ENCODE data around the gene AFAP1. TPM values are rescaled to one million over a fixed set of nuclear protein-coding genes. Genes with fewer than 3 reads are reported as not detected.

Gene AFAP1
- total RNA-seq, 1 donor from 2014 or later = 6.7 TPM

DNA sequence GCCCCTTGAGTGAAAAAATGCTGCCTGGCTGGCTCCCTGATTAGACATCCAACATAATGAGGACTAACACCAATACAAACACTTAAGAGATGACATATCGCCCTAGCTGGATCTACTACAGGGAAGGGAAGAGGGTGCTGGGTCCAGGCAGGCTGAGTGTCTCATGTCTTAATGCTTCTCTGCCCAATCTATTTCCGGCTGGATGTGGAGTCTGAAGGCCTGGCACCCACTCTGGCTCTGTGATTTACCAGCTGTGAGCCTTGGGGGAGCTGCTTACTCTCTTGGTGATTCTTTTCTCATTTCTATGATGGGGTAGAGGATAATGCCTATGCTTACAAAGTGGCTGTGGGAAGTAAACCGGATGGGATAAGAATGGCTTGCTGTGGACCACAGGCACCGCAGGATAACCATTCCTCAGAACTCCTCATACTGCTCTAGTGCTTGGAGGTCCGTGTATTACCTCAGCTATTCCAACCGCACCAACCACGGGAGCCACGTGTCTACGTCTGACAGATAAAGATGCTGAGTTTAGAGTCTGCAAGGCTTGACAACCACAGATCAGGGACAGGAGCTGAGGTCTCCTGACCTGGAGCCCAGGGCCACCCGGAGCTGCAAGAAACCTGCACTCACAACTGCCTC lies 161.7 kb downstream of the AFAP1 start:
- Histone ChIP-seq H3K4me3 (no peak overlapping the region), H3K36me3 (no peaks in the 10 kb centered on the region), H4K20me1 (ENCODE audit: low read depth) (no peaks in the 10 kb centered on the region), H3K4me2 (no peak overlapping the region), H3F3A (ENCODE audit: low read depth) (peaks cover 8% of the 10 kb centered on the region), H2AFZ (replicated peaks) (no peak overlapping the region), H3K4me1 (peaks cover 23% of the 10 kb centered on the region), H3K9ac (no peak overlapping the region), H3K27ac (no peak overlapping the region), H3K9me3 (ENCODE audit: low read depth) (no peaks in the 10 kb centered on the region), H3K27me3 (no peaks in the 10 kb centered on the region), H3K79me2 (ENCODE audit: low read depth) (no peaks in the 10 kb centered on the region)
- no peak overlapping the region for H3K4me3 Mint-ChIP-seq
- DNase-seq (ENCODE audit: low spot score) = no peak
- TF ChIP-seq EZH2phosphoT487 (IDR thresholded peaks at IDR 0.05) (no peak), EZH2 (IDR thresholded peaks at IDR 0.05) (no peak)
- TF ChIP-seq, protein P1, sequence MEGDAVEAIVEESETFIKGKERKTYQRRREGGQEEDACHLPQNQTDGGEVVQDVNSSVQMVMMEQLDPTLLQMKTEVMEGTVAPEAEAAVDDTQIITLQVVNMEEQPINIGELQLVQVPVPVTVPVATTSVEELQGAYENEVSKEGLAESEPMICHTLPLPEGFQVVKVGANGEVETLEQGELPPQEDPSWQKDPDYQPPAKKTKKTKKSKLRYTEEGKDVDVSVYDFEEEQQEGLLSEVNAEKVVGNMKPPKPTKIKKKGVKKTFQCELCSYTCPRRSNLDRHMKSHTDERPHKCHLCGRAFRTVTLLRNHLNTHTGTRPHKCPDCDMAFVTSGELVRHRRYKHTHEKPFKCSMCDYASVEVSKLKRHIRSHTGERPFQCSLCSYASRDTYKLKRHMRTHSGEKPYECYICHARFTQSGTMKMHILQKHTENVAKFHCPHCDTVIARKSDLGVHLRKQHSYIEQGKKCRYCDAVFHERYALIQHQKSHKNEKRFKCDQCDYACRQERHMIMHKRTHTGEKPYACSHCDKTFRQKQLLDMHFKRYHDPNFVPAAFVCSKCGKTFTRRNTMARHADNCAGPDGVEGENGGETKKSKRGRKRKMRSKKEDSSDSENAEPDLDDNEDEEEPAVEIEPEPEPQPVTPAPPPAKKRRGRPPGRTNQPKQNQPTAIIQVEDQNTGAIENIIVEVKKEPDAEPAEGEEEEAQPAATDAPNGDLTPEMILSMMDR (IDR thresholded peaks at IDR 0.05) = no peak
- no peaks in the 10 kb centered on the region for H3K9me3 Mint-ChIP-seq
- H3K4me1 Mint-ChIP-seq = peaks cover 70% of the 10 kb centered on the region
- H3K27ac Mint-ChIP-seq = no peak overlapping the region
- H3K27me3 Mint-ChIP-seq (ENCODE audit: insufficient read depth, low read depth) = peaks cover 6% of the 10 kb centered on the region
- H3K36me3 Mint-ChIP-seq = peaks cover 17% of the 10 kb centered on the region

DNA sequence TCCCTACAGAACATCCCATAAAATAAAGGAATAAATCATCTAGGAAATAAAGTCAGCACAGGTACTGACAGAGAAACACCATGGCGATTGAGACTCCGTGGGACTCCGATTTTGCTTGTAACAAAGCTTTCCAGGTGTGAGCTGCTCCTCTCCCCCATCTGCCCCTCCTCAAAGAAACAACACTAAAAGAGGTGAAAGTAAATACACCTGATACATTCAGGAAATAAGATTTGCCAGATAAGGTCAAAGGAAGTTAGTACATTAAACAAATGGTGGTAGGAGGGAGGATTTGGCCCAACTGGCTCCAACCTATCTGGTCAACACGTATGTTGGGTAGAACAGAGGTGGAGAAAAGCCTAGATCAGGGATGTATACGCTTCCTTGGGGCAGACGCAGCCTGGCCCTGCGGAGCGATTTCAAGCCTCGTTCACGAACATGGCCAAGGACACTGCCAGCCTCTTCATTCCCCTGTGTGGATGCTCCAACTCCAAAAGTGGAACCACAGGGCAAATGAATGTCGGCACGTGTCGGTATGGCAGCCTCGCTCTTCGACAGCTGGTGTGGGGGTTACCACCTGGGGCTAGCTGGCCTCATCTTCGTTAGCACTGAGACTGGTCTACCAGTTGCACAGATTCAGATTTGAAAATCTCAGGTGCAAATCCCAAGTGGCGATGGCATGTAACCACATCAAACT lies 162.5 kb downstream of the AFAP1 start:
- Histone ChIP-seq H4K20me1 (ENCODE audit: low read depth) (no peaks in the 10 kb centered on the region), H3K79me2 (ENCODE audit: low read depth) (no peaks in the 10 kb centered on the region), H3K27ac (no peak overlapping the region), H3K27me3 (no peaks in the 10 kb centered on the region), H2AFZ (replicated peaks) (no peak overlapping the region), H3K4me3 (no peak overlapping the region), H3K36me3 (no peaks in the 10 kb centered on the region), H3K9ac (no peak overlapping the region), H3K4me1 (peaks cover 23% of the 10 kb centered on the region), H3K9me3 (ENCODE audit: low read depth) (no peaks in the 10 kb centered on the region), H3K4me2 (no peak overlapping the region), H3F3A (ENCODE audit: low read depth) (peaks cover 8% of the 10 kb centered on the region)
- H3K27ac Mint-ChIP-seq = no peak overlapping the region
- DNase-seq (ENCODE audit: low spot score) = no peak
- no peaks in the 10 kb centered on the region for H3K9me3 Mint-ChIP-seq
- H3K36me3 Mint-ChIP-seq = peaks cover 16% of the 10 kb centered on the region
- TF ChIP-seq EZH2 (IDR thresholded peaks at IDR 0.05) (no peak), EZH2phosphoT487 (IDR thresholded peaks at IDR 0.05) (no peak)
- TF ChIP-seq, protein P1 (IDR thresholded peaks at IDR 0.05) = no peak
- H3K27me3 Mint-ChIP-seq (ENCODE audit: insufficient read depth, low read depth) = peaks cover 2% of the 10 kb centered on the region
- H3K4me1 Mint-ChIP-seq = peaks cover 66% of the 10 kb centered on the region
- H3K4me3 Mint-ChIP-seq = no peak overlapping the region

DNA sequence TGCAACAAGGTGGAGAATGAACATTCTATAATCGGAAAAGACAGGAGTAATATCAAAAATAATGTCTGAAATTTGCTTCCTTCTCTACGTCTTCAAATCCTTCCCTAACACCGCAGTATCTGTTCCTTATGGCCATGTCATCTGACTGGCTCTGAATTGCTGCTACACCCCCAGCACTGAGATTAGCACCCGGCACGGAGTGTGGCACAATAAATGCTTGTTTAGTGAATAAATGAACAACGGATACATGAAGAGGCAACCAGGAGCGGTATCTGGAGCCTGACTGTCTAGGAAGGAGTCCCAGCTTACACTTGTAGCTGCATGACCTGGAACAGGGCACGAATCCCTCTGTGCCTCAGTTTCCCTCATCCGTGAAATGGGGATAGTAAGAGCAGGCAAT lies 164.3 kb downstream of the AFAP1 start:
- Mint-ChIP-seq H3K27me3 (ENCODE audit: insufficient read depth, low read depth) (peaks cover 2% of the 10 kb centered on the region), H3K4me3 (no peak overlapping the region), H3K9me3 (no peaks in the 10 kb centered on the region), H3K4me1 (peaks cover 58% of the 10 kb centered on the region), H3K27ac (no peak overlapping the region), H3K36me3 (peaks cover 22% of the 10 kb centered on the region)
- no peaks in the 10 kb centered on the region for H3K79me2 ChIP-seq (ENCODE audit: low read depth)
- no peak overlapping the region for H2AFZ ChIP-seq (replicated peaks)
- H3K4me2 ChIP-seq = no peak overlapping the region
- H3K4me3 ChIP-seq = no peak overlapping the region
- H4K20me1 ChIP-seq (ENCODE audit: low read depth) = no peaks in the 10 kb centered on the region
- H3K36me3 ChIP-seq = no peaks in the 10 kb centered on the region
- no peak for DNase-seq (ENCODE audit: low spot score)
- H3K9ac ChIP-seq = no peak overlapping the region
- H3F3A ChIP-seq (ENCODE audit: low read depth) = peaks cover 8% of the 10 kb centered on the region
- H3K27me3 ChIP-seq = no peaks in the 10 kb centered on the region
- peaks cover 23% of the 10 kb centered on the region for H3K4me1 ChIP-seq
- H3K9me3 ChIP-seq (ENCODE audit: low read depth) = no peaks in the 10 kb centered on the region
- TF ChIP-seq EZH2 (IDR thresholded peaks at IDR 0.05) (no peak), EZH2phosphoT487 (IDR thresholded peaks at IDR 0.05) (no peak)
- TF ChIP-seq, protein P1 (IDR thresholded peaks at IDR 0.05) = no peak
- H3K27ac ChIP-seq = no peak overlapping the region

All from neural progenitor cell (in vitro differentiated cells).